DMS 273 (cell line): ENCODE data around the gene LMF2.
A peak's percentile ranks its signal among the peaks of the same experiment; 100 is the strongest.

Experiments
- DNase-seq: peaks from one replicate; lab custom pipeline; 2025; ENCODE audit not compliant: unreplicated experiment; lab: John Stamatoyannopoulos, UW

The LMF2 gene

GRCh38 chr22:50483106-50483505 is 24.4 kb downstream of the LMF2 start:
- DNase-seq, result peak; percentile 65

- peak; percentile 77 for DNase-seq
These were observed 25.1 kb downstream of the LMF2 start for GRCh38 chr22:50482107-50483074.

GRCh38 chr22:50481440-50482106 is 25.9 kb downstream of the LMF2 start, which contains the start of gene ADM2:
TSS of gene ADM2 (plus strand) at chr22:50481543. CDS start at chr22:50481848, 305 bp downstream.
- DNase-seq, result no peak

GRCh38 chr22:50481045-50481439 is 26.5 kb downstream of the LMF2 start:
- DNase-seq, result no peak

- no peak for DNase-seq
These were observed 27.8 kb downstream of the LMF2 start for GRCh38 chr22:50479721-50480120.

GRCh38 chr22:50477923-50478322 is 29.6 kb downstream of the LMF2 start:
- no peak for DNase-seq

GRCh38 chr22:50476868-50477267 is 30.6 kb downstream of the LMF2 start:
- no peak for DNase-seq

- no peak for DNase-seq
These were observed 31.9 kb downstream of the LMF2 start for GRCh38 chr22:50475652-50476002.

- peak; percentile 92 for DNase-seq
These were observed 32.5 kb downstream of the LMF2 start, which contains the start of gene SBF1 for GRCh38 chr22:50474710-50475651. TSS of gene SBF1 (minus strand) at chr22:50475035. CDS start at chr22:50474840, 195 bp downstream.

- DNase-seq, result peak; percentile 36
These were observed 33.4 kb downstream of the LMF2 start for GRCh38 chr22:50473855-50474671.

GRCh38 chr22:50473088-50473487 is 34.4 kb downstream of the LMF2 start:
- peak; percentile 41 for DNase-seq

- DNase-seq, result no peak
These were observed 35.5 kb downstream of the LMF2 start for GRCh38 chr22:50471962-50472361.

GRCh38 chr22:50471197-50471847 is 36.2 kb downstream of the LMF2 start:
- DNase-seq, result no peak

- no peak for DNase-seq
These were observed 37.0 kb downstream of the LMF2 start for GRCh38 chr22:50470491-50470890.

GRCh38 chr22:50469377-50470305 is 37.9 kb downstream of the LMF2 start:
- DNase-seq, result peak; percentile 97

GRCh38 chr22:50468626-50469025 is 38.9 kb downstream of the LMF2 start:
- no peak for DNase-seq

- DNase-seq, result no peak
These were observed 39.6 kb downstream of the LMF2 start for GRCh38 chr22:50467773-50468440.

- DNase-seq, result no peak
These were observed 40.2 kb downstream of the LMF2 start for GRCh38 chr22:50467341-50467740.
